Thyroid gland (tissue), 4 donors: Measurements from ENCODE around the gene MSH3.

Source experiments
- POLR2A ChIP-seq, 2 donors: fragments of 450-650 bp; IDR thresholded peaks; one replicate each; pipeline ENCODE4 v1.6.1; 2017; ENCODE audit warnings: antibody characterized with exemption in 2 of 2, mild to moderate bottlenecking in 2 of 2, moderate library complexity in 1 of 2
- TF ChIP-seq, protein P1 (sequence below), 6 experiments: fragments of 200-600 bp in 3 of 6; fragments of 450-650 bp in 3 of 6; sonication (generic) in 3 of 6; IDR thresholded peaks; one replicate each; pipeline ENCODE4 v1.5.1; 2016 to 2019; ENCODE audit warnings: antibody characterized with exemption in 6 of 6, mild to moderate bottlenecking in 2 of 6, inconsistent platforms in 1 of 6, moderate library complexity in 1 of 6

DNA sequence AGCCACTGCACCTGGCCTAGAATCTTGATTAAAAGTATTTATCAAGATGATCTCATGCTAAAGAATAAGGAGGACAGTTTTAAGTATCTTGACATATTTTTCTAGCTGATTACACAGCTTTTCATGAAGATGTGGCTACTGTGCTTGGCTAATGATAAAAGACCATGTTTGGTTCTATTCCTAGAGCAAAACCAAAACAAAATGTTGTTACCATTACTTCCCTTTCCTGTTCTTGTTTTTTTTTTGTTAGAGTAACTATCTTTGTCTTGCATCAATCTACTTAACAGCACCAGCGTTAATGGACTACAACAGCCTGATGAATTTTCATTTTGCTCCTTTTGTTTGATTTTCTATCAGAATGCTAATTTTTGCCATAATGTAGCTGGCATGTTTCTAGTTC is 86.5 kb downstream of the MSH3 start:
- TF ChIP-seq POLR2A (IDR thresholded peaks at IDR 0.05): no peak
- TF ChIP-seq, protein P1, sequence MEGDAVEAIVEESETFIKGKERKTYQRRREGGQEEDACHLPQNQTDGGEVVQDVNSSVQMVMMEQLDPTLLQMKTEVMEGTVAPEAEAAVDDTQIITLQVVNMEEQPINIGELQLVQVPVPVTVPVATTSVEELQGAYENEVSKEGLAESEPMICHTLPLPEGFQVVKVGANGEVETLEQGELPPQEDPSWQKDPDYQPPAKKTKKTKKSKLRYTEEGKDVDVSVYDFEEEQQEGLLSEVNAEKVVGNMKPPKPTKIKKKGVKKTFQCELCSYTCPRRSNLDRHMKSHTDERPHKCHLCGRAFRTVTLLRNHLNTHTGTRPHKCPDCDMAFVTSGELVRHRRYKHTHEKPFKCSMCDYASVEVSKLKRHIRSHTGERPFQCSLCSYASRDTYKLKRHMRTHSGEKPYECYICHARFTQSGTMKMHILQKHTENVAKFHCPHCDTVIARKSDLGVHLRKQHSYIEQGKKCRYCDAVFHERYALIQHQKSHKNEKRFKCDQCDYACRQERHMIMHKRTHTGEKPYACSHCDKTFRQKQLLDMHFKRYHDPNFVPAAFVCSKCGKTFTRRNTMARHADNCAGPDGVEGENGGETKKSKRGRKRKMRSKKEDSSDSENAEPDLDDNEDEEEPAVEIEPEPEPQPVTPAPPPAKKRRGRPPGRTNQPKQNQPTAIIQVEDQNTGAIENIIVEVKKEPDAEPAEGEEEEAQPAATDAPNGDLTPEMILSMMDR (IDR thresholded peaks at IDR 0.05): no peak
